Astrocyte of the spinal cord (primary cell): ENCODE measurements around the gene NCOR2.

Source experiments
- DNase-seq: peaks from one replicate; pipeline ENCODE4 v3.0.0; 2011; ENCODE audit warnings: low read depth, low spot score
- H3K4me3 ChIP-seq: 2 replicates; pipeline ENCODE4 v1.5.1; 2011; ENCODE audit warnings: low read depth, mild to moderate bottlenecking, low read length, moderate library complexity
- CTCF ChIP-seq: IDR thresholded peaks from 2 replicates; pipeline ENCODE4 v1.5.1; 2012; ENCODE audit warnings: low read depth, mild to moderate bottlenecking, low read length, inconsistent platforms
- in situ Hi-C: cut with HindIII; loops from 2 replicates; pipeline ENCODE4 v1.10.0; 2017; ENCODE audit warnings: low sequenced_read_pairs

The NCOR2 gene

DNA sequence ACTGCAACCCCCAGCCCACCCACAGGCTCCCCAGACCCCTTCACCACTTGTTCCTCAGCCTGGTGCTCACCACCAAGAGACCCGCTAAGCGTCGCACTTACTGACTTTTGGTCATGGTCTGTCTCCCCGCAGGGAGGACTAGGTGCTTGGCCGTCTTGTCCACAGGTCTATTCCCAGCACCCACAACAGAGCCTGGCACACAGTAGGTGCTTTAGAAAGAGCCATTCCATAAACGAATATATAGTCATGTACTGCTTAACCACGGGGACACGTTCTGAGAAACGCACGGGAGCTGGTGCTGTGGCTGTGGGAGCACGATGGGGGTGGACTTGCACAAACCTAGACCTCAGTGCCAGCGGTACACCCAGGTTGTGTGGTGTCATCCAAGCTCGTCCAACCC, 34.0 kb downstream of the NCOR2 start:
- no peak overlapping the region for H3K4me3 ChIP-seq
- in situ Hi-C loops = no loop called here
- DNase-seq = no peak
- no peak for TF ChIP-seq CTCF

- no peak for DNase-seq
- in situ Hi-C loops = no loop called here
- H3K4me3 ChIP-seq = no peak overlapping the region
- TF ChIP-seq CTCF = no peak
Measured at GRCh38 chr12:124532967-124533366, 34.4 kb downstream of the NCOR2 start.

DNA sequence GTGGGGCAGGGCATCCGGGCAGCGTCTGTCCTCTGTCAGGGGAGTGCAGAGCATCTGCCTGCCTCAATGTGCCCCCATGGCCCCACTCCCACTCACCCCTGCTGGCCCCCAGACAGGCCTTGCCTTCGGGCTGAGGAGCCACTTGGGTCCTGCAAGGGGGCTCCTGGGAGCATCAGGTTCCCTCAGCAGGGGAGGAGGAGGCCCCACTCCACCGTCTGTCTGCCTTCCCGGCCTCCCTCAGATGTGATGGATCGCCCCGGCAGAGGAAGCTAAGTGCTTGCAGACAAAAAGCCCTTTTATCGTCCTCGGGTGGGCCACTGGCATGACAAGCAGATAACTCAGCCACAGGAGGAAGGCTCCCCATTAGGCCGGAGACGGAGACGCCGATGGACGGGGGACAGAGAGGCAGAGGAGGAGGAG, 35.1 kb downstream of the NCOR2 start:
- no peak for TF ChIP-seq CTCF
- no peak for DNase-seq
- in situ Hi-C loops = no loop called here
- H3K4me3 ChIP-seq = no peak overlapping the region

DNA sequence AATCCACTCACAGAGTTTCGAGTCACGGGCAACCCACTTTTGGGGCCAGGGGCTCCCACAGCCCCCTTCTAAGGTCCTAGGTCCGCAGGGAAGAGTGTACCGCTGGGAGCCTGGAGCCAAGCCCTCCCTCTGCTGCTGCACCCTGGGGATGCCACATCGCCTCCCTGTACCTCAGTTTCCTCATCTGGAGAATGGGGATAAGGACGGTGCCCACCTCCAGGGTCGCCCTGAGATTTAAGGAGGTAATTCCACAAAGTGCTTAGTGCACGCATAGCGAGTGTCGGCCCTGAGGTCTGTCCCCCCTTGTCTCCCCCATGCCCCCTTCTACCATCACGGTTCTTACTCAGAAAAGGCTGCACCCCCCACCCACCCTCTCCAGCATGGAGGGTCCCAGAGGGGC, 35.5 kb downstream of the NCOR2 start:
- in situ Hi-C loops = no loop called here
- H3K4me3 ChIP-seq = no peak overlapping the region
- TF ChIP-seq CTCF = no peak
- no peak for DNase-seq

GRCh38 chr12:124531281-124531745, 36.1 kb downstream of the NCOR2 start:
- in situ Hi-C loops = no loop called here
- DNase-seq = no peak
- TF ChIP-seq CTCF = no peak
- H3K4me3 ChIP-seq = no peak overlapping the region

DNA sequence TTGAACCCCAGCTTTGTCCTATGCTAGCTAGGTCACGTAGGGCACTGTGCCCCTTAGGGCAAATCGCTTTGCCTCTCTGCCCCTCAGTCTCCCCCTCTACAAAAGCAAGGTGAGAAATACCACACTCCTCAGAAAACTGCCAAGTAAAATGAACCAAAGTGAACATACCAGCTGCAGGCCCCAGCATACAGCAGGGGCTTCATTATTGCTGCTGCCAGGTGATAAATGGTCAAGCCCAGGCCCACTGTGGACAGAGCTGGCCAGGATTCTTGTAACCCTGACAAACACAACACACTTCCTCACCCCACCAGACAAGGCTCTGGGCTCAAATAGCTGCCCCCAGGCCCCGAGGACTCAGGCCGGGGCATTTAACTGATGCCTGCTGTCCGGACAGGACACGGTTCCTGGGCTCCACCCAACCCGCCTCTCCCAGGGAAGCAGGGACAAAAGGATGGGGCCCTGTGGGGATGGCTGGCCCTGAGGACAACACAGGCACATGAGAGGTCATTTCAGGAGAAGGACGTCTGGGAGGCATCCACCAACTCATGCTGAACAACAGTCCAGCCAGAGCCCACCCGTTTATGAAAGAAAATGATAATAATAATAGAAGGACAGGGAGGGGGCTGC, 36.7 kb downstream of the NCOR2 start:
- DNase-seq = no peak
- no peak for TF ChIP-seq CTCF
- H3K4me3 ChIP-seq = no peak overlapping the region
- in situ Hi-C loops = no loop called here
